HEK293 (cell line): ENCODE data around the gene PLEKHG2.
A peak's percentile ranks its signal among the peaks of the same experiment; 100 is the strongest.

Experiments used
- HOXA7 ChIP-seq: sonication (generic); formaldehyde crosslinking; IDR thresholded peaks from 2 replicates; pipeline ENCODE4 v1.8.1; 2022; ENCODE audit warnings: missing genetic modification reagents, borderline replicate concordance
- KLF1 ChIP-seq: fragments of 450-650 bp; formaldehyde crosslinking; IDR thresholded peaks from 2 replicates; pipeline ENCODE4 v1.5.1; 2016; ENCODE audit warnings: missing biosample characterization, missing genetic modification characterization
- KLF8 ChIP-seq: fragments of 450-650 bp; formaldehyde crosslinking; IDR thresholded peaks from 2 replicates; pipeline ENCODE4 v1.5.1; 2016; ENCODE audit warnings: missing biosample characterization, missing genetic modification characterization
- PRDM1 ChIP-seq: fragments of 450-650 bp; formaldehyde crosslinking; IDR thresholded peaks from 2 replicates; pipeline ENCODE4; 2016; ENCODE audit warnings: missing biosample characterization, missing genetic modification characterization
- RBAK ChIP-seq: fragments of 450-650 bp; formaldehyde crosslinking; IDR thresholded peaks from 2 replicates; pipeline ENCODE4 v1.5.1; 2016; ENCODE audit warnings: missing biosample characterization, missing genetic modification characterization
- SCRT1 ChIP-seq: fragments of 450-650 bp; formaldehyde crosslinking; IDR thresholded peaks from 2 replicates; pipeline ENCODE4 v1.5.1; 2016; ENCODE audit warnings: missing biosample characterization, missing genetic modification characterization, borderline replicate concordance
- SP3 ChIP-seq: fragments of 450-650 bp; formaldehyde crosslinking; IDR thresholded peaks from 2 replicates; pipeline ENCODE4 v1.5.1; 2016; ENCODE audit warnings: missing biosample characterization, missing genetic modification characterization
- ZBTB21 ChIP-seq: fragments of 450-650 bp; formaldehyde crosslinking; IDR thresholded peaks from 2 replicates; pipeline ENCODE4 v1.5.1; 2017; ENCODE audit warnings: missing biosample characterization, missing genetic modification characterization
- ZFP37 ChIP-seq: fragments of 450-650 bp; formaldehyde crosslinking; IDR thresholded peaks from 2 replicates; pipeline ENCODE4 v1.5.1; 2016; ENCODE audit warnings: missing biosample characterization, missing genetic modification characterization
- ZNF214 ChIP-seq: fragments of 450-650 bp; formaldehyde crosslinking; IDR thresholded peaks from 2 replicates; pipeline ENCODE4 v1.5.1; 2017; ENCODE audit warnings: missing biosample characterization, mild to moderate bottlenecking, missing genetic modification characterization, borderline replicate concordance
- ZNF221 ChIP-seq: fragments of 450-650 bp; formaldehyde crosslinking; IDR thresholded peaks from 2 replicates; pipeline ENCODE4 v1.5.1; 2017; ENCODE audit warnings: missing biosample characterization, missing genetic modification characterization, borderline replicate concordance
- ZNF24 ChIP-seq: fragments of 450-650 bp; formaldehyde crosslinking; IDR thresholded peaks from 2 replicates; pipeline ENCODE4 v1.5.1; 2016; ENCODE audit warnings: missing biosample characterization, missing genetic modification characterization
- ZNF350 ChIP-seq: fragments of 450-650 bp; formaldehyde crosslinking; IDR thresholded peaks from 2 replicates; pipeline ENCODE4 v1.5.0; 2017; ENCODE audit warnings: missing biosample characterization, mild to moderate bottlenecking, missing genetic modification characterization
- ZNF473 ChIP-seq: fragments of 450-650 bp; formaldehyde crosslinking; IDR thresholded peaks from 2 replicates; pipeline ENCODE4 v1.5.1; 2017; ENCODE audit warnings: missing biosample characterization, missing genetic modification characterization
- ZNF501 ChIP-seq: fragments of 450-650 bp; formaldehyde crosslinking; IDR thresholded peaks from 2 replicates; pipeline ENCODE4 v1.5.1; 2016; ENCODE audit warnings: missing biosample characterization, missing genetic modification characterization
- ZNF596 ChIP-seq: fragments of 450-650 bp; IDR thresholded peaks from 2 replicates; pipeline ENCODE4 v1.5.0; 2018; ENCODE audit warnings: missing biosample characterization, mild to moderate bottlenecking, missing genetic modification characterization, moderate library complexity
- ZNF621 ChIP-seq: fragments of 450-650 bp; formaldehyde crosslinking; IDR thresholded peaks from 2 replicates; pipeline ENCODE4 v1.5.1; 2017; ENCODE audit warnings: missing biosample characterization, missing genetic modification characterization
- ZNF658 ChIP-seq: fragments of 450-650 bp; formaldehyde crosslinking; IDR thresholded peaks from 2 replicates; pipeline ENCODE4; 2016; ENCODE audit warnings: missing biosample characterization, missing genetic modification characterization
- ZNF707 ChIP-seq: fragments of 450-650 bp; formaldehyde crosslinking; IDR thresholded peaks from 2 replicates; pipeline ENCODE4 v1.5.1; 2016; ENCODE audit warnings: missing biosample characterization, missing genetic modification characterization
- ZNF785 ChIP-seq: fragments of 450-650 bp; formaldehyde crosslinking; IDR thresholded peaks from 2 replicates; pipeline ENCODE4 v1.5.1; 2016; ENCODE audit warnings: missing biosample characterization, missing genetic modification characterization
- ZXDB ChIP-seq: fragments of 450-650 bp; formaldehyde crosslinking; IDR thresholded peaks from 2 replicates; pipeline ENCODE4 v1.5.1; 2016; ENCODE audit warnings: missing biosample characterization, missing genetic modification characterization
- TF ChIP-seq, protein P1 (sequence below): fragments of 450-650 bp; formaldehyde crosslinking; IDR thresholded peaks from 2 replicates; pipeline ENCODE4 v1.5.1; 2016; ENCODE audit warnings: missing biosample characterization, missing genetic modification characterization
- TF ChIP-seq, protein P2 (sequence below): fragments of 450-650 bp; formaldehyde crosslinking; conservative IDR thresholded peaks from 2 replicates; pipeline ENCODE4 v1.5.1; 2016; ENCODE audit warnings: low read depth, missing biosample characterization, missing genetic modification characterization
- TF ChIP-seq, protein P3 (sequence below): fragments of 450-650 bp; formaldehyde crosslinking; conservative IDR thresholded peaks from 2 replicates; pipeline ENCODE4 v1.5.1; 2016; ENCODE audit warnings: low read depth, missing biosample characterization, missing genetic modification characterization
- TF ChIP-seq, protein P4 (sequence below): fragments of 450-650 bp; formaldehyde crosslinking; IDR thresholded peaks from 2 replicates; pipeline ENCODE4 v1.5.1; 2016; ENCODE audit warnings: missing biosample characterization, missing genetic modification characterization
- TF ChIP-seq, protein P5 (sequence below): fragments of 450-650 bp; formaldehyde crosslinking; IDR thresholded peaks from 2 replicates; pipeline ENCODE4 v1.5.1; 2016; ENCODE audit warnings: missing biosample characterization, missing genetic modification characterization

PLEKHG2 gene

DNA sequence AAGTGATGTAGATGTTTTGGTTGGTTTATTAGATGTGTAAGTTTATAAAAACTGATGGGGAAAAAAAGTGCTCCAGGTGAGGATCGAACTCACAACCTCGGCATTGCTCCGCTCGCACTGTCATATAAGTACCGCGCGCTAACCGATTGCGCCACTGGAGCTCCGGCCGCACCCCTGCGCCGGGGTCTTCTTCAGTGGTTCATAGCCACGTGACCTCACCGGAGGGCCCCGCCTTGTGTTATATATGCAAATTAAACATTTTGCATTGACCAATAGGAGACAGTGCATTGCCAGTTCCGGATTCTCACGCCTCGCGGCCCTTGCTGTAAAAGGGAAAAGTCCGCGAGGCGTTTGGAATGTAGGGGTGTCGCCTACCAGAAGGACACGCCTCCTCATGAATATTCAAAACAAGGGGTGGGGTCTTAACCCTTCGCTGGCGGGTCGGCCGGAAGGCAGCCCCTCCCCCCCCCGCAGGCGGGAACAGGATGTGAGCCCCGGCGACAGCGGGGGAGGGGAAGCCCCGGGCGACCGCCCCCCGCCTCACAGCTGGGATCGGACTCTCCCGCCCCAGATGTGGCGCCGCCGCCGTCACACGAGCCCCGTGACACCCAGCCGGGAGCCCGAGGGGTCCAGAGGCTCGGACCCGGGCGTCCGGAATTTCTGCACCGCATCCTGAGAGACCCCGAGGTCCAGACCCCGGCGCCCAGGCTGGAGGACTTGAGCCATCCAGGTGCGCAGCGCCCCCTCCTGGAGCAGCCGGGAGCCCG is at the start of gene PLEKHG2 (continued):
- TF ChIP-seq ZNF785 (tag by site-specific recombination) = peak; percentile 96
- no peak for TF ChIP-seq HOXA7 (CRISPR knock-in tag)
- TF ChIP-seq ZNF707 (tag by site-specific recombination) = no peak
- TF ChIP-seq RBAK (tag by site-specific recombination) = no peak
- TF ChIP-seq ZNF350 (tag by site-specific recombination) = no peak
- TF ChIP-seq PRDM1 (tag by site-specific recombination) = peak; percentile 63; the same call in 1 of the 2 replicates
- peak; percentile 97 for TF ChIP-seq ZNF24 (tag by site-specific recombination)
- TF ChIP-seq ZXDB (tag by site-specific recombination) = peak; percentile 94
- TF ChIP-seq ZNF658 (tag by site-specific recombination) = no peak
- TF ChIP-seq SCRT1 (tag by site-specific recombination) = peak; percentile 50; the same call in 1 of the 2 replicates
- TF ChIP-seq, protein P1, sequence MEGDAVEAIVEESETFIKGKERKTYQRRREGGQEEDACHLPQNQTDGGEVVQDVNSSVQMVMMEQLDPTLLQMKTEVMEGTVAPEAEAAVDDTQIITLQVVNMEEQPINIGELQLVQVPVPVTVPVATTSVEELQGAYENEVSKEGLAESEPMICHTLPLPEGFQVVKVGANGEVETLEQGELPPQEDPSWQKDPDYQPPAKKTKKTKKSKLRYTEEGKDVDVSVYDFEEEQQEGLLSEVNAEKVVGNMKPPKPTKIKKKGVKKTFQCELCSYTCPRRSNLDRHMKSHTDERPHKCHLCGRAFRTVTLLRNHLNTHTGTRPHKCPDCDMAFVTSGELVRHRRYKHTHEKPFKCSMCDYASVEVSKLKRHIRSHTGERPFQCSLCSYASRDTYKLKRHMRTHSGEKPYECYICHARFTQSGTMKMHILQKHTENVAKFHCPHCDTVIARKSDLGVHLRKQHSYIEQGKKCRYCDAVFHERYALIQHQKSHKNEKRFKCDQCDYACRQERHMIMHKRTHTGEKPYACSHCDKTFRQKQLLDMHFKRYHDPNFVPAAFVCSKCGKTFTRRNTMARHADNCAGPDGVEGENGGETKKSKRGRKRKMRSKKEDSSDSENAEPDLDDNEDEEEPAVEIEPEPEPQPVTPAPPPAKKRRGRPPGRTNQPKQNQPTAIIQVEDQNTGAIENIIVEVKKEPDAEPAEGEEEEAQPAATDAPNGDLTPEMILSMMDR = peak; percentile 99
- peak; percentile 96 for TF ChIP-seq ZNF501 (tag by site-specific recombination)
- TF ChIP-seq KLF1 = peak; percentile 78
- peak; percentile 99 for TF ChIP-seq ZNF221 (tag by site-specific recombination)
- peak; percentile 88 for TF ChIP-seq ZFP37 (tag by site-specific recombination)
- TF ChIP-seq ZNF214 (tag by site-specific recombination) = no peak
- TF ChIP-seq, protein P2, sequence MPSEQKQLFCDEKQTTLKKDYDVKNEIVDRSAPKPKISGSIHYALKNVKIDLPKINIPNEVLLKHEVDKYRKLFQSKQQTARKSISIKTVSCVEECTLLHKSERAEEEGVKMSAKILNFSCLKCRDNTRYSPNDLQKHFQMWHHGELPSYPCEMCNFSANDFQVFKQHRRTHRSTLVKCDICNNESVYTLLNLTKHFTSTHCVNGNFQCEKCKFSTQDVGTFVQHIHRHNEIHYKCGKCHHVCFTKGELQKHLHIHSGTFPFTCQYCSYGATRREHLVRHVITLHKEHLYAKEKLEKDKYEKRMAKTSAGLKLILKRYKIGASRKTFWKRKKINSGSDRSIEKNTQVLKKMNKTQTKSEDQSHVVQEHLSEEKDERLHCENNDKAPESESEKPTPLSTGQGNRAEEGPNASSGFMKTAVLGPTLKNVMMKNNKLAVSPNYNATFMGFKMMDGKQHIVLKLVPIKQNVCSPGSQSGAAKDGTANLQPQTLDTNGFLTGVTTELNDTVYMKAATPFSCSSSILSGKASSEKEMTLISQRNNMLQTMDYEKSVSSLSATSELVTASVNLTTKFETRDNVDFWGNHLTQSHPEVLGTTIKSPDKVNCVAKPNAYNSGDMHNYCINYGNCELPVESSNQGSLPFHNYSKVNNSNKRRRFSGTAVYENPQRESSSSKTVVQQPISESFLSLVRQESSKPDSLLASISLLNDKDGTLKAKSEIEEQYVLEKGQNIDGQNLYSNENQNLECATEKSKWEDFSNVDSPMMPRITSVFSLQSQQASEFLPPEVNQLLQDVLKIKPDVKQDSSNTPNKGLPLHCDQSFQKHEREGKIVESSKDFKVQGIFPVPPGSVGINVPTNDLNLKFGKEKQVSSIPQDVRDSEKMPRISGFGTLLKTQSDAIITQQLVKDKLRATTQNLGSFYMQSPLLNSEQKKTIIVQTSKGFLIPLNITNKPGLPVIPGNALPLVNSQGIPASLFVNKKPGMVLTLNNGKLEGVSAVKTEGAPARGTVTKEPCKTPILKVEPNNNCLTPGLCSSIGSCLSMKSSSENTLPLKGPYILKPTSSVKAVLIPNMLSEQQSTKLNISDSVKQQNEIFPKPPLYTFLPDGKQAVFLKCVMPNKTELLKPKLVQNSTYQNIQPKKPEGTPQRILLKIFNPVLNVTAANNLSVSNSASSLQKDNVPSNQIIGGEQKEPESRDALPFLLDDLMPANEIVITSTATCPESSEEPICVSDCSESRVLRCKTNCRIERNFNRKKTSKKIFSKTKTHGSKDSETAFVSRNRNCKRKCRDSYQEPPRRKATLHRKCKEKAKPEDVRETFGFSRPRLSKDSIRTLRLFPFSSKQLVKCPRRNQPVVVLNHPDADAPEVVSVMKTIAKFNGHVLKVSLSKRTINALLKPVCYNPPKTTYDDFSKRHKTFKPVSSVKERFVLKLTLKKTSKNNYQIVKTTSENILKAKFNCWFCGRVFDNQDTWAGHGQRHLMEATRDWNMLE (tag by site-specific recombination) = peak; percentile 50; the same call in 1 of the 2 replicates
- no peak for TF ChIP-seq ZNF621 (tag by site-specific recombination)
- peak; percentile 96 for TF ChIP-seq KLF8 (tag by site-specific recombination)
- TF ChIP-seq ZBTB21 = peak; percentile 83
- TF ChIP-seq, protein P3, sequence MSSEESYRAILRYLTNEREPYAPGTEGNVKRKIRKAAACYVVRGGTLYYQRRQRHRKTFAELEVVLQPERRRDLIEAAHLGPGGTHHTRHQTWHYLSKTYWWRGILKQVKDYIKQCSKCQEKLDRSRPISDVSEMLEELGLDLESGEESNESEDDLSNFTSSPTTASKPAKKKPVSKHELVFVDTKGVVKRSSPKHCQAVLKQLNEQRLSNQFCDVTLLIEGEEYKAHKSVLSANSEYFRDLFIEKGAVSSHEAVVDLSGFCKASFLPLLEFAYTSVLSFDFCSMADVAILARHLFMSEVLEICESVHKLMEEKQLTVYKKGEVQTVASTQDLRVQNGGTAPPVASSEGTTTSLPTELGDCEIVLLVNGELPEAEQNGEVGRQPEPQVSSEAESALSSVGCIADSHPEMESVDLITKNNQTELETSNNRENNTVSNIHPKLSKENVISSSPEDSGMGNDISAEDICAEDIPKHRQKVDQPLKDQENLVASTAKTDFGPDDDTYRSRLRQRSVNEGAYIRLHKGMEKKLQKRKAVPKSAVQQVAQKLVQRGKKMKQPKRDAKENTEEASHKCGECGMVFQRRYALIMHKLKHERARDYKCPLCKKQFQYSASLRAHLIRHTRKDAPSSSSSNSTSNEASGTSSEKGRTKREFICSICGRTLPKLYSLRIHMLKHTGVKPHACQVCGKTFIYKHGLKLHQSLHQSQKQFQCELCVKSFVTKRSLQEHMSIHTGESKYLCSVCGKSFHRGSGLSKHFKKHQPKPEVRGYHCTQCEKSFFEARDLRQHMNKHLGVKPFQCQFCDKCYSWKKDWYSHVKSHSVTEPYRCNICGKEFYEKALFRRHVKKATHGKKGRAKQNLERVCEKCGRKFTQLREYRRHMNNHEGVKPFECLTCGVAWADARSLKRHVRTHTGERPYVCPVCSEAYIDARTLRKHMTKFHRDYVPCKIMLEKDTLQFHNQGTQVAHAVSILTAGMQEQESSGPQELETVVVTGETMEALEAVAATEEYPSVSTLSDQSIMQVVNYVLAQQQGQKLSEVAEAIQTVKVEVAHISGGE = peak; percentile 90
- TF ChIP-seq, protein P4, sequence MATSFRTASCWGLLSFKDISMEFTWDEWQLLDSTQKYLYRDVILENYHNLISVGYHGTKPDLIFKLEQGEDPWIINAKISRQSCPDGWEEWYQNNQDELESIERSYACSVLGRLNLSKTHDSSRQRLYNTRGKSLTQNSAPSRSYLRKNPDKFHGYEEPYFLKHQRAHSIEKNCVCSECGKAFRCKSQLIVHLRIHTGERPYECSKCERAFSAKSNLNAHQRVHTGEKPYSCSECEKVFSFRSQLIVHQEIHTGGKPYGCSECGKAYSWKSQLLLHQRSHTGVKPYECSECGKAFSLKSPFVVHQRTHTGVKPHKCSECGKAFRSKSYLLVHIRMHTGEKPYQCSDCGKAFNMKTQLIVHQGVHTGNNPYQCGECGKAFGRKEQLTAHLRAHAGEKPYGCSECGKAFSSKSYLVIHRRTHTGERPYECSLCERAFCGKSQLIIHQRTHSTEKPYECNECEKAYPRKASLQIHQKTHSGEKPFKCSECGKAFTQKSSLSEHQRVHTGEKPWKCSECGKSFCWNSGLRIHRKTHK = no peak
- TF ChIP-seq ZNF596 (tag by site-specific recombination) = 0 out of 2 replicates have a peak, but pooled peaks have one; percentile 68
- TF ChIP-seq SP3 (tag by site-specific recombination) = peak; percentile 96
- no peak for TF ChIP-seq ZNF473
- TF ChIP-seq, protein P5, sequence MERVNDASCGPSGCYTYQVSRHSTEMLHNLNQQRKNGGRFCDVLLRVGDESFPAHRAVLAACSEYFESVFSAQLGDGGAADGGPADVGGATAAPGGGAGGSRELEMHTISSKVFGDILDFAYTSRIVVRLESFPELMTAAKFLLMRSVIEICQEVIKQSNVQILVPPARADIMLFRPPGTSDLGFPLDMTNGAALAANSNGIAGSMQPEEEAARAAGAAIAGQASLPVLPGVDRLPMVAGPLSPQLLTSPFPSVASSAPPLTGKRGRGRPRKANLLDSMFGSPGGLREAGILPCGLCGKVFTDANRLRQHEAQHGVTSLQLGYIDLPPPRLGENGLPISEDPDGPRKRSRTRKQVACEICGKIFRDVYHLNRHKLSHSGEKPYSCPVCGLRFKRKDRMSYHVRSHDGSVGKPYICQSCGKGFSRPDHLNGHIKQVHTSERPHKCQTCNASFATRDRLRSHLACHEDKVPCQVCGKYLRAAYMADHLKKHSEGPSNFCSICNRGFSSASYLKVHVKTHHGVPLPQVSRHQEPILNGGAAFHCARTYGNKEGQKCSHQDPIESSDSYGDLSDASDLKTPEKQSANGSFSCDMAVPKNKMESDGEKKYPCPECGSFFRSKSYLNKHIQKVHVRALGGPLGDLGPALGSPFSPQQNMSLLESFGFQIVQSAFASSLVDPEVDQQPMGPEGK = peak; percentile 100
